BE2C (cell line): Measurements from ENCODE around the gene TSLP.

Source experiments
- DNase-seq: peaks from one replicate; pipeline ENCODE4 v3.0.0-alpha.2; 2020
- H3K27me3 ChIP-seq: fragments of 250-450 bp; sonication (Bioruptor Pico); 2 replicates; pipeline ENCODE4 v1.5.1; 2020; ENCODE audit warnings: mild to moderate bottlenecking
- H3K36me3 ChIP-seq: fragments of 250-450 bp; sonication (Bioruptor Pico); 2 replicates; pipeline ENCODE4 v1.5.1; 2020; ENCODE audit warnings: mild to moderate bottlenecking
- H3K4me1 ChIP-seq: fragments of 250-450 bp; sonication (Bioruptor Pico); 2 replicates; pipeline ENCODE4 v1.5.1; 2020
- H3K4me3 ChIP-seq: 2 replicates; pipeline ENCODE4 v1.5.1; 2011; ENCODE audit warnings: low read depth, low read length
- H3K9me3 ChIP-seq: fragments of 250-450 bp; sonication (Bioruptor Pico); 2 replicates; pipeline ENCODE4 v1.5.1; 2020
- CTCF ChIP-seq: IDR thresholded peaks from 2 replicates; pipeline ENCODE4 v1.5.1; 2012; ENCODE audit warnings: mild to moderate bottlenecking, low read depth, low read length

The TSLP gene

GRCh38 chr5:111070272-111071134 lies 1.0 kb upstream of the TSLP start:
- TF ChIP-seq CTCF, result no peak
- H3K27me3 ChIP-seq, result peaks cover 96% of the 10 kb centered on the region
- peak overlapping the region; percentile 22 for H3K4me3 ChIP-seq
- no peaks in the 10 kb centered on the region for H3K36me3 ChIP-seq
- DNase-seq, result peak; percentile 53
- H3K9me3 ChIP-seq, result no peaks in the 10 kb centered on the region
- no peaks in the 10 kb centered on the region; the same call in 1 of the 2 replicates for H3K4me1 ChIP-seq

- Histone ChIP-seq H3K4me3 (peak overlapping the region; percentile 65), H3K36me3 (no peaks in the 10 kb centered on the region), H3K9me3 (no peaks in the 10 kb centered on the region), H3K27me3 (peaks cover 84% of the 10 kb centered on the region), H3K4me1 (no peaks in the 10 kb centered on the region; the same call in 1 of the 2 replicates)
- TF ChIP-seq CTCF, result no peak
- peak; percentile 52 for DNase-seq
Measured at GRCh38 chr5:111072949-111073682, 1.6 kb downstream of the TSLP start.

- DNase-seq, result no peak
- H3K4me3 ChIP-seq, result no peak overlapping the region
- no peaks in the 10 kb centered on the region for H3K36me3 ChIP-seq
- no peaks in the 10 kb centered on the region; the same call in 1 of the 2 replicates for H3K4me1 ChIP-seq
- H3K27me3 ChIP-seq, result peaks cover 77% of the 10 kb centered on the region
- TF ChIP-seq CTCF, result no peak
- H3K9me3 ChIP-seq, result no peaks in the 10 kb centered on the region
Measured at GRCh38 chr5:111074244-111074643, 2.7 kb downstream of the TSLP start.

GRCh38 chr5:111075520-111075919 lies 4.0 kb downstream of the TSLP start:
- H3K27me3 ChIP-seq, result peaks cover 74% of the 10 kb centered on the region

GRCh38 chr5:111076091-111076490 lies 4.6 kb downstream of the TSLP start:
- H3K27me3 ChIP-seq, result peaks cover 74% of the 10 kb centered on the region
- no peaks in the 10 kb centered on the region for H3K4me1 ChIP-seq
- DNase-seq, result no peak
- H3K36me3 ChIP-seq, result no peaks in the 10 kb centered on the region
- no peaks in the 10 kb centered on the region for H3K9me3 ChIP-seq
- no peak overlapping the region for H3K4me3 ChIP-seq
- no peak for TF ChIP-seq CTCF

More at GRCh38 chr5:111075520-111075919, 4.0 kb downstream of the TSLP start:
- H3K9me3 ChIP-seq, result no peaks in the 10 kb centered on the region
- H3K36me3 ChIP-seq, result no peaks in the 10 kb centered on the region
- H3K4me3 ChIP-seq, result no peak overlapping the region
- no peak for DNase-seq
- H3K4me1 ChIP-seq, result no peaks in the 10 kb centered on the region
- no peak for TF ChIP-seq CTCF

GRCh38 chr5:111077678-111078077 lies 6.2 kb downstream of the TSLP start:
- no peak for TF ChIP-seq CTCF

More at GRCh38 chr5:111077678-111078077, 6.2 kb downstream of the TSLP start:
- Histone ChIP-seq H3K9me3 (no peaks in the 10 kb centered on the region), H3K4me3 (no peak overlapping the region), H3K36me3 (no peaks in the 10 kb centered on the region), H3K27me3 (peaks cover 72% of the 10 kb centered on the region), H3K4me1 (no peaks in the 10 kb centered on the region)
- no peak for DNase-seq
